HG02798 (cell line): ENCODE data around the gene KRT28.
"Not testable (repeated sequence)": the region's sequence is repeated elsewhere in the genome, so short reads cannot be mapped to it uniquely, and the experiment has no call there.

Experiments
- ATAC-seq: cut with Tn5 transposase; IDR thresholded peaks from one replicate; pipeline ENCODE4 v1.9.1; 2021; ENCODE audit warnings: mild to moderate bottlenecking; ENCODE audit not compliant: unreplicated experiment, poor library complexity

The KRT28 gene

GRCh38 chr17:40819528-40820125 is 19.9 kb upstream of the KRT28 start:
- no peak for ATAC-seq

- peak; percentile 90 for ATAC-seq
Measured at GRCh38 chr17:40818733-40819527, 19.2 kb upstream of the KRT28 start.

- ATAC-seq: no peak
Measured at GRCh38 chr17:40818343-40818732, 18.6 kb upstream of the KRT28 start.

- no peak for ATAC-seq
Measured at GRCh38 chr17:40817103-40817682, 17.4 kb upstream of the KRT28 start.

GRCh38 chr17:40816569-40816968 is 16.8 kb upstream of the KRT28 start:
- no peak for ATAC-seq

- no peak for ATAC-seq
Measured at GRCh38 chr17:40815381-40815780, 15.6 kb upstream of the KRT28 start.

- not testable (repeated sequence) for ATAC-seq
Measured at GRCh38 chr17:40814657-40815056, 14.9 kb upstream of the KRT28 start.

- ATAC-seq: no peak
Measured at GRCh38 chr17:40813804-40814203, 14.0 kb upstream of the KRT28 start.

GRCh38 chr17:40812639-40813038 is 12.9 kb upstream of the KRT28 start:
- ATAC-seq: no peak

GRCh38 chr17:40810494-40810893 is 10.7 kb upstream of the KRT28 start:
- ATAC-seq: no peak

- ATAC-seq: no peak
Measured at GRCh38 chr17:40809721-40810421, 10.1 kb upstream of the KRT28 start.

- ATAC-seq: no peak
Measured at GRCh38 chr17:40806131-40806530, 6.4 kb upstream of the KRT28 start.

GRCh38 chr17:40803617-40804082 is 3.9 kb upstream of the KRT28 start:
- ATAC-seq: peak; percentile 65

- no peak for ATAC-seq
Measured at GRCh38 chr17:40801157-40801556, 1.4 kb upstream of the KRT28 start.

GRCh38 chr17:40800381-40800780 is 622 bp upstream of the KRT28 start:
- no peak for ATAC-seq

- ATAC-seq: no peak
Measured at GRCh38 chr17:40796846-40797245, 2.9 kb downstream of the KRT28 start.

GRCh38 chr17:40795019-40795667 is 4.6 kb downstream of the KRT28 start:
- no peak for ATAC-seq

GRCh38 chr17:40794466-40794865 is 5.3 kb downstream of the KRT28 start:
- no peak for ATAC-seq

GRCh38 chr17:40793832-40794231 is 5.9 kb downstream of the KRT28 start:
- ATAC-seq: no peak

- no peak for ATAC-seq
Measured at GRCh38 chr17:40791787-40792436, 7.8 kb downstream of the KRT28 start.
